Right atrium auricular region (tissue), 2 donors: ENCODE data around the gene CHCHD4. TPM values are rescaled to one million over a fixed set of nuclear protein-coding genes. Genes with fewer than 3 reads are reported as not detected.

ENCODE experiments used
- DNase-seq: peaks from one replicate; pipeline ENCODE4 v3.0.0-alpha.2; 2019; ENCODE audit warnings: low spot score
- H3K27ac ChIP-seq, 2 donors: fragments of 200-600 bp; sonication (generic); 1 replicate in 1 of 2; 2 replicates in 1 of 2; pipeline ENCODE4 v1.5.1; 2016 to 2019
- H3K27me3 ChIP-seq, 2 donors: fragments of 200-600 bp; sonication (generic); one replicate each; pipeline versions ENCODE4 v1.5.1 to v1.6.0; 2017 to 2019
- H3K36me3 ChIP-seq: fragments of 200-600 bp; sonication (generic); one replicate; pipeline ENCODE4 v1.5.1; 2016
- H3K4me1 ChIP-seq, 2 donors: fragments of 200-600 bp; sonication (generic); one replicate each; pipeline versions ENCODE4 v1.5.1 to v1.6.0; 2017 to 2019
- H3K4me3 ChIP-seq, 2 donors: fragments of 200-600 bp; sonication (generic); 1 replicate in 1 of 2; 2 replicates in 1 of 2; pipeline ENCODE4 v1.5.1; 2017 to 2019; ENCODE audit warnings: mild to moderate bottlenecking in 1 of 2, moderate library complexity in 1 of 2
- H3K9me3 ChIP-seq, 2 donors: fragments of 200-600 bp; sonication (generic); one replicate each; pipeline ENCODE4 v1.5.1; 2019
- total RNA-seq, 2 donors: library from RNA; depleted of rRNA; stranded (reverse); fragments of >200 nt; gene quantifications; one replicate each; pipeline ENCODE4 v1.1.0, GENCODE V29; 2016
- TF ChIP-seq, protein P1 (sequence below), 2 donors: fragments of 200-600 bp; sonication (generic); IDR thresholded peaks; one replicate each; pipeline ENCODE4 v1.5.1; 2019; ENCODE audit warnings: antibody characterized with exemption in 2 of 2

The CHCHD4 gene
- total RNA-seq, 2 donors from 2014 or later: 24.3 to 32.3 TPM

- TF ChIP-seq, protein P1, sequence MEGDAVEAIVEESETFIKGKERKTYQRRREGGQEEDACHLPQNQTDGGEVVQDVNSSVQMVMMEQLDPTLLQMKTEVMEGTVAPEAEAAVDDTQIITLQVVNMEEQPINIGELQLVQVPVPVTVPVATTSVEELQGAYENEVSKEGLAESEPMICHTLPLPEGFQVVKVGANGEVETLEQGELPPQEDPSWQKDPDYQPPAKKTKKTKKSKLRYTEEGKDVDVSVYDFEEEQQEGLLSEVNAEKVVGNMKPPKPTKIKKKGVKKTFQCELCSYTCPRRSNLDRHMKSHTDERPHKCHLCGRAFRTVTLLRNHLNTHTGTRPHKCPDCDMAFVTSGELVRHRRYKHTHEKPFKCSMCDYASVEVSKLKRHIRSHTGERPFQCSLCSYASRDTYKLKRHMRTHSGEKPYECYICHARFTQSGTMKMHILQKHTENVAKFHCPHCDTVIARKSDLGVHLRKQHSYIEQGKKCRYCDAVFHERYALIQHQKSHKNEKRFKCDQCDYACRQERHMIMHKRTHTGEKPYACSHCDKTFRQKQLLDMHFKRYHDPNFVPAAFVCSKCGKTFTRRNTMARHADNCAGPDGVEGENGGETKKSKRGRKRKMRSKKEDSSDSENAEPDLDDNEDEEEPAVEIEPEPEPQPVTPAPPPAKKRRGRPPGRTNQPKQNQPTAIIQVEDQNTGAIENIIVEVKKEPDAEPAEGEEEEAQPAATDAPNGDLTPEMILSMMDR (IDR thresholded peaks at IDR 0.05): no peak
- no peaks in the 10 kb centered on the region for H3K27me3 ChIP-seq
- no peak for DNase-seq
- no peak overlapping the region for H3K4me3 ChIP-seq
- peaks cover 0 to 22% of the 10 kb centered on the region in 2 donors for H3K4me1 ChIP-seq
- no peak overlapping the region for H3K27ac ChIP-seq
- H3K9me3 ChIP-seq: no peaks in the 10 kb centered on the region
- peaks cover 68% of the 10 kb centered on the region for H3K36me3 ChIP-seq
Measured at GRCh38 chr3:14130230-14130629, 5.6 kb upstream of the CHCHD4 start.

DNA sequence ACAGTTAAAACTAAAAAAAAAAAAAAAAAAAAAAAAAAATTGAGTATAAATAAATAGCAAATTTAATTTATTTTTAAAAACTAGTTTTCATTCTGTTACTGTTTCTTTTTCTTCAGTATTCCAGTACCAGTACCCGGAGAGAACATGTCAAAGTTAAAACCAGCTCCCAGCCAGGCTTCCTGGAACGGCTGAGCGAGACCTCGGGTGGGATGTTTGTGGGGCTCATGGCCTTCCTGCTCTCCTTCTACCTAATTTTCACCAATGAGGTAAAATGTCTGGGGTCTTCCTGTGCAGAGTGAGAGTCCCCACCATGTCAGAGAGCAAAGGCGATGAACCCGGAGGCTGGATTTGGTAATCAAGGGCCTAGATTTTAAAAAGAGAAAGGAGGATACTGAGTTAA is 4.6 kb upstream of the CHCHD4 start:
- TF ChIP-seq, protein P1 (IDR thresholded peaks at IDR 0.05): no peak
- Histone ChIP-seq H3K4me1 (peaks cover 0 to 22% of the 10 kb centered on the region in 2 donors), H3K9me3 (no peaks in the 10 kb centered on the region), H3K27ac (no peak overlapping the region), H3K27me3 (no peaks in the 10 kb centered on the region), H3K4me3 (no peak overlapping the region), H3K36me3 (peaks cover 59% of the 10 kb centered on the region)
- no peak for DNase-seq

DNA sequence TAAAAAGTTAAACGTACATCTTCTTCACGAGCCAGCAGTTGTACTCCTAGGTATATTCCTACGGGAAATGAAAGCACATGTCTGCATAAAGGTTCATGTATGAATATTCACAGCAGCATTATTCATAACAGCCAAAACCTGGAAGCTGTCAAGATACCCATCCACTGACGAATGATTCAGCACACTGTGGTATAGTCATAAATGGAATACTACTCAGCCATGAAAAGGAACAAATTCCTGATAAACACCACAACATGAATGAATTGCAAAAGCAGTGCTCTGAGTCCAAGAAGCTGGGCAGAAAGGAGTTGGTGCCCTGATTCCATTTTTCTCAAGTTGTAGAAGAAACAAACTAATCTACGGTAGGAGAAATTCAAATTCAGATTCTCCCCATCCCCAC is 4.1 kb upstream of the CHCHD4 start:
- H3K36me3 ChIP-seq: peaks cover 53% of the 10 kb centered on the region
- H3K27me3 ChIP-seq: no peaks in the 10 kb centered on the region
- TF ChIP-seq, protein P1 (IDR thresholded peaks at IDR 0.05): no peak
- H3K4me3 ChIP-seq: no peak overlapping the region
- peak overlapping the region in 1 of 2 donors; percentile 99 for H3K27ac ChIP-seq
- peaks cover 0 to 25% of the 10 kb centered on the region in 2 donors for H3K4me1 ChIP-seq
- no peaks in the 10 kb centered on the region for H3K9me3 ChIP-seq
- DNase-seq: no peak

DNA sequence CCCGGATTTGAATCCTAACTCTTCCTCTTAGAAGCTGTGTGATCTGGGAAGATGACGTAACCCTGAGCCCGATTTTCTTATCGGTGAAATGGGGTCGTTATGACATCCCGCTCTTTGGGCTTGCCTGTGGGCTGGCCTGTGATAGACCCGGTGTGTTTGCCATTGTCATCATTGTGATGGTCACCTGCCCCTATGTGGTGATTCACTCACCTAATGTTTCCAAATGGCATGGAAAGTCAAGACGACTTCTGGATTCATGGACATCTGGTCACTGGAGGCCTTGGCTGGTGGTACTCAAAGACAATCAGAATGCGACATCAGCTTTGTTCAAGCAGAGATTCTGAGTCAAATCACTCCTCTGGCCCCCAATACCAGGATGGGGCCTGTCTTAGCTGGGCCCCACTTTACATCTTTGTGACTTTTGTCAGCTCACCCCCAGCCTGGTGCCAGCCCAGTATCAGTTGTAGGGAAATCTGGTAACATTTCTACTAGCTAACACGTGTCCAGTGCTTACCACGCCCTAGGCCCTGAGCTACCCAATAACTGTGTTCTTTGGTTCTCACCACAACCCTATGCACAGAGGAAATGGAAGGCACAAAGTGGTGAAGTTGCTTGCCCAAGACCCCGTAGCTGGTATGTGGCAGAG is 3.0 kb upstream of the CHCHD4 start:
- Histone ChIP-seq H3K27me3 (no peaks in the 10 kb centered on the region), H3K27ac (peak overlapping the region; percentile 94 to 99), H3K4me3 (no peak overlapping the region), H3K9me3 (no peaks in the 10 kb centered on the region), H3K4me1 (peaks cover 0 to 36% of the 10 kb centered on the region in 2 donors), H3K36me3 (peaks cover 42% of the 10 kb centered on the region)
- peak; percentile 38 for DNase-seq
- TF ChIP-seq, protein P1 (IDR thresholded peaks at IDR 0.05): no peak

DNA sequence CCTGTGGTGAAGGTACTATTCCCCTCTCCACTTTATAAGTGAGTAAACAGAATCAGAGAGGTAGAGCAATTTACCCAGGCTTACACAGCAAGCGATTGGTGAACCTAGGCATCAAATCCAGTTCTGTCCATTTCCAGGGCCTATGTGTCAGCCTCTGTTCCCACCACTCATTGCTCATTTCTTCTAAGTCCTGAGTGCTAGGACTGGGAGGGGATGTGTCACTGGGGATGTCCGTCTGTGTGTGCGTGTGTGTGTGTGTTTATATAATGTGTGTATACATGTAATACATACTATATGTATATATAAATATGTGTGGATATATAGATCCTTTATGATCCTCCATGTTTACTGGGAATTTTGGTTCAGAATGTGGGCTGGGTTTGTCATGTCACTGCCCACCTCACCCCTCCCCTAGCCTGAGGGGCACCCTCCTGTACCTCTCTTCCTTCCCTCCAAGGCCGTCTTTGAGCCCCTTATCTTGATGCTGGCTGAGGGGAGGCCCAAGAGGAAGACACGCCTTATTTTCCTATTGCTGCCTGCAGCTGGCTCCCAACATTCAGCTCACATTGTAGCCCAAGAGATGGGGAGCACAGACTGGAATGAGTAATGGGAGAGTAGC is 2.3 kb upstream of the CHCHD4 start:
- H3K4me1 ChIP-seq: peaks cover 0 to 42% of the 10 kb centered on the region in 2 donors
- H3K36me3 ChIP-seq: peaks cover 36% of the 10 kb centered on the region

More for the DNA sequence above, 2.3 kb upstream of the CHCHD4 start:
- H3K4me3 ChIP-seq: peak overlapping the region; percentile 82 to 86
- peak; percentile 26 for DNase-seq
- H3K9me3 ChIP-seq: no peaks in the 10 kb centered on the region
- H3K27me3 ChIP-seq: no peaks in the 10 kb centered on the region
- TF ChIP-seq, protein P1 (IDR thresholded peaks at IDR 0.05): no peak
- peak overlapping the region; percentile 94 to 99 for H3K27ac ChIP-seq
